Neural progenitor cell (in vitro differentiated cells): ENCODE results near the gene SLC25A31. TPM values are rescaled to one million over a fixed set of nuclear protein-coding genes. Genes with fewer than 3 reads are reported as not detected.

Source experiments
- DNase-seq: peaks from one replicate; pipeline ENCODE4 v3.0.0-alpha.2; 2016; ENCODE audit warnings: low spot score
- H2AFZ ChIP-seq: fragments of 200-600 bp; sonication (generic); replicated peaks from 2 replicates; pipeline ENCODE4 v1.6.1; 2016; ENCODE audit warnings: antibody characterized with exemption
- H3F3A ChIP-seq: fragments of 200-600 bp; sonication (generic); 2 replicates; pipeline ENCODE4 v1.6.1; 2016; ENCODE audit warnings: antibody characterized with exemption, low read depth
- H3K27ac ChIP-seq: fragments of 200-600 bp; sonication (generic); 2 replicates; pipeline ENCODE4 v1.5.1; 2016; ENCODE audit warnings: mild to moderate bottlenecking
- H3K27me3 ChIP-seq: fragments of 200-600 bp; sonication (generic); 2 replicates; pipeline ENCODE4 v1.6.1; 2016; ENCODE audit warnings: mild to moderate bottlenecking, moderate library complexity
- H3K36me3 ChIP-seq: fragments of 200-600 bp; sonication (generic); 2 replicates; pipeline ENCODE4 v1.5.1; 2016
- H3K4me1 ChIP-seq: fragments of 200-600 bp; sonication (generic); 2 replicates; pipeline ENCODE4 v1.6.1; 2016; ENCODE audit warnings: mixed run types
- H3K4me2 ChIP-seq: fragments of 200-600 bp; sonication (generic); 2 replicates; pipeline ENCODE4 v1.6.1; 2016
- H3K4me3 ChIP-seq: fragments of 200-600 bp; sonication (generic); 2 replicates; pipeline ENCODE4 v1.5.1; 2016
- H3K79me2 ChIP-seq: fragments of 200-600 bp; sonication (generic); 2 replicates; pipeline ENCODE4 v1.6.1; 2016; ENCODE audit warnings: low read depth
- H3K9ac ChIP-seq: fragments of 200-600 bp; sonication (generic); 2 replicates; pipeline ENCODE4 v1.6.1; 2016
- H3K9me3 ChIP-seq: fragments of 200-600 bp; sonication (generic); 2 replicates; pipeline ENCODE4 v1.5.1; 2016; ENCODE audit warnings: low read depth
- H4K20me1 ChIP-seq: fragments of 200-600 bp; sonication (generic); 2 replicates; pipeline ENCODE4 v1.6.1; 2016; ENCODE audit warnings: low read depth
- H3K27ac Mint-ChIP-seq: 3 replicates; pipeline ENCODE4 v1.8.0; 2021; ENCODE audit warnings: mixed read lengths
- H3K27me3 Mint-ChIP-seq: 2 replicates; pipeline ENCODE4 v1.8.0; 2022; ENCODE audit warnings: low read depth, mild to moderate bottlenecking, inconsistent platforms, moderate library complexity, mixed read lengths; ENCODE audit not compliant: insufficient read depth
- H3K36me3 Mint-ChIP-seq: 3 replicates; pipeline ENCODE4 v1.8.0; 2021; ENCODE audit warnings: mixed read lengths
- H3K4me1 Mint-ChIP-seq: 3 replicates; pipeline ENCODE4 v1.8.0; 2021; ENCODE audit warnings: mixed read lengths
- H3K4me3 Mint-ChIP-seq: 3 replicates; pipeline ENCODE4 v1.8.0; 2021; ENCODE audit warnings: mild to moderate bottlenecking, moderate library complexity, mixed read lengths
- H3K9me3 Mint-ChIP-seq: 3 replicates; pipeline ENCODE4 v1.8.0; 2020; ENCODE audit warnings: mixed read lengths
- CTCF ChIP-seq: fragments of 200-600 bp; sonication (generic); IDR thresholded peaks from 2 replicates; pipeline ENCODE4 v1.5.1; 2017; ENCODE audit warnings: antibody characterized with exemption, mild to moderate bottlenecking
- EZH2 ChIP-seq: fragments of 200-600 bp; sonication (generic); IDR thresholded peaks from 2 replicates; pipeline ENCODE4 v1.6.1; 2017; ENCODE audit warnings: antibody characterized with exemption, mild to moderate bottlenecking, moderate library complexity
- EZH2phosphoT487 ChIP-seq: fragments of 200-600 bp; sonication (generic); IDR thresholded peaks from 2 replicates; pipeline ENCODE4 v1.6.1; 2017; ENCODE audit warnings: antibody characterized with exemption
- total RNA-seq: library from RNA; depleted of rRNA; stranded (reverse); fragments of >200 nt; gene quantifications from 2 replicates; pipeline ENCODE4 v1.2.3, GENCODE V29; 2015; ENCODE audit warnings: low replicate concordance

Gene SLC25A31
- total RNA-seq, 1 donor from 2014 or later: 0.21 TPM

GRCh38 chr4:127687580-127687979 lies 42.6 kb upstream of the SLC25A31 start:
- H3K27ac ChIP-seq: no peak overlapping the region
- no peaks in the 10 kb centered on the region for H3K79me2 ChIP-seq
- TF ChIP-seq CTCF (no peak), EZH2 (no peak), EZH2phosphoT487 (no peak)
- H3K4me1 ChIP-seq: no peaks in the 10 kb centered on the region
- Mint-ChIP-seq H3K4me1 (no peaks in the 10 kb centered on the region), H3K27ac (no peak overlapping the region), H3K9me3 (peaks cover 10% of the 10 kb centered on the region), H3K36me3 (peaks cover 56% of the 10 kb centered on the region), H3K27me3 (peaks cover 2% of the 10 kb centered on the region), H3K4me3 (no peak overlapping the region)
- no peaks in the 10 kb centered on the region for H3K27me3 ChIP-seq
- H2AFZ ChIP-seq: no peak overlapping the region
- no peak for DNase-seq
- no peaks in the 10 kb centered on the region for H3K9me3 ChIP-seq
- H3K36me3 ChIP-seq: peaks cover 8% of the 10 kb centered on the region
- no peaks in the 10 kb centered on the region for H3F3A ChIP-seq
- H4K20me1 ChIP-seq: no peaks in the 10 kb centered on the region
- no peak overlapping the region for H3K4me3 ChIP-seq
- H3K9ac ChIP-seq: no peak overlapping the region
- no peak overlapping the region for H3K4me2 ChIP-seq

- H3K36me3 Mint-ChIP-seq: peaks cover 45% of the 10 kb centered on the region
- no peaks in the 10 kb centered on the region for H3K9me3 ChIP-seq
- H3F3A ChIP-seq: no peaks in the 10 kb centered on the region
- H3K27me3 Mint-ChIP-seq: no peaks in the 10 kb centered on the region
- no peak overlapping the region for H3K9ac ChIP-seq
- H4K20me1 ChIP-seq: no peaks in the 10 kb centered on the region
- peak overlapping the region; percentile 95 for H3K27ac Mint-ChIP-seq
- no peaks in the 10 kb centered on the region for H3K27me3 ChIP-seq
- peaks cover 15% of the 10 kb centered on the region for H3K4me1 Mint-ChIP-seq
- H3K4me3 ChIP-seq: no peak overlapping the region
- no peaks in the 10 kb centered on the region for H3K36me3 ChIP-seq
- no peak for TF ChIP-seq EZH2phosphoT487
- no peak overlapping the region for H2AFZ ChIP-seq
- no peak overlapping the region for H3K27ac ChIP-seq
- peaks cover 18% of the 10 kb centered on the region for H3K9me3 Mint-ChIP-seq
- peak overlapping the region; percentile 72 for H3K4me3 Mint-ChIP-seq
- no peak for DNase-seq
- H3K4me2 ChIP-seq: no peak overlapping the region
- H3K79me2 ChIP-seq: no peaks in the 10 kb centered on the region
- no peaks in the 10 kb centered on the region for H3K4me1 ChIP-seq
These were observed 31.4 kb upstream of the SLC25A31 start for GRCh38 chr4:127698789-127699200.

- Mint-ChIP-seq H3K4me1 (no peaks in the 10 kb centered on the region), H3K27me3 (no peaks in the 10 kb centered on the region), H3K4me3 (no peak overlapping the region), H3K27ac (no peak overlapping the region), H3K9me3 (peaks cover 7% of the 10 kb centered on the region), H3K36me3 (peaks cover 43% of the 10 kb centered on the region)
- no peak overlapping the region for H2AFZ ChIP-seq
- no peaks in the 10 kb centered on the region for H3F3A ChIP-seq
- no peaks in the 10 kb centered on the region for H3K9me3 ChIP-seq
- H3K79me2 ChIP-seq: no peaks in the 10 kb centered on the region
- H3K4me1 ChIP-seq: no peaks in the 10 kb centered on the region
- no peaks in the 10 kb centered on the region for H4K20me1 ChIP-seq
- no peak overlapping the region for H3K4me3 ChIP-seq
- H3K36me3 ChIP-seq: peaks cover 5% of the 10 kb centered on the region
- H3K4me2 ChIP-seq: no peak overlapping the region
- TF ChIP-seq CTCF: no peak
- H3K27me3 ChIP-seq: no peaks in the 10 kb centered on the region
- no peak for DNase-seq
- H3K27ac ChIP-seq: no peak overlapping the region
- H3K9ac ChIP-seq: no peak overlapping the region
These were observed 21.2 kb upstream of the SLC25A31 start for GRCh38 chr4:127708985-127709384.

GRCh38 chr4:127709456-127709855 lies 20.7 kb upstream of the SLC25A31 start:
- no peak overlapping the region for H3K9ac ChIP-seq
- H3K27me3 ChIP-seq: no peaks in the 10 kb centered on the region
- no peaks in the 10 kb centered on the region for H3K79me2 ChIP-seq
- H3K27ac ChIP-seq: no peak overlapping the region
- H2AFZ ChIP-seq: no peak overlapping the region
- H3K36me3 ChIP-seq: peaks cover 5% of the 10 kb centered on the region
- Mint-ChIP-seq H3K36me3 (peaks cover 43% of the 10 kb centered on the region), H3K27me3 (no peaks in the 10 kb centered on the region), H3K27ac (no peak overlapping the region), H3K4me3 (no peak overlapping the region), H3K9me3 (peaks cover 7% of the 10 kb centered on the region), H3K4me1 (no peaks in the 10 kb centered on the region)
- no peak for TF ChIP-seq CTCF
- no peaks in the 10 kb centered on the region for H3K9me3 ChIP-seq
- no peak overlapping the region for H3K4me3 ChIP-seq
- no peaks in the 10 kb centered on the region for H3K4me1 ChIP-seq
- H3K4me2 ChIP-seq: no peak overlapping the region
- DNase-seq: no peak
- no peaks in the 10 kb centered on the region for H4K20me1 ChIP-seq
- no peaks in the 10 kb centered on the region for H3F3A ChIP-seq
